IMR-90 (cell line): ENCODE results near the gene MAFG. TPM values are rescaled to one million over a fixed set of nuclear protein-coding genes. Genes with fewer than 3 reads are reported as not detected.

Source experiments
- ATAC-seq: fragments of 200-7000 bp; cut with Tn5 transposase; 2 replicates; pipeline ENCODE4 v1.9.1; 2020; ENCODE audit warnings: low read depth, mild to moderate bottlenecking, moderate library complexity
- BruUV-seq: library from RNA; stranded (reverse); fragments of 400-500 nt; replicated peaks from 2 replicates; lab custom pipeline; 2021; lab: Mats Ljungman, UMichigan
- CTCF ChIA-PET: fragments of 300-600 bp; formaldehyde crosslinking; extraction: SDS; loops from one replicate; lab custom pipeline; 2021; ENCODE audit warnings: antibody characterized with exemption; lab: Yijun Ruan, JAX
- POLR2A ChIA-PET: fragments of 300-600 bp; sonication (Branson Sonifier 250); formaldehyde crosslinking; loops from one replicate; lab custom pipeline; 2022; ENCODE audit warnings: antibody characterized with exemption; ENCODE audit not compliant: unreplicated experiment; lab: Charles Lee
- DNase-seq: peaks from one replicate; pipeline ENCODE4 v3.0.0; 2013
- H2AFZ ChIP-seq: replicated peaks from 2 replicates; pipeline ENCODE3; 2013; ENCODE audit warnings: low read length, mild to moderate bottlenecking; ENCODE audit not compliant: poor library complexity
- H2AK5ac ChIP-seq: 2 replicates; pipeline ENCODE4 v1.6.1; 2013; ENCODE audit warnings: low read depth, low read length, inconsistent platforms
- H2AK9ac ChIP-seq: replicated peaks from 2 replicates; pipeline ENCODE3; 2013; ENCODE audit warnings: mild to moderate bottlenecking, low read depth, low read length, moderate library complexity; ENCODE audit not compliant: poor library complexity
- H2BK120ac ChIP-seq: 2 replicates; pipeline ENCODE4 v1.6.1; 2013; ENCODE audit warnings: low read depth, low read length, inconsistent platforms
- H2BK15ac ChIP-seq: 3 replicates; pipeline ENCODE4 v1.6.1; 2013; ENCODE audit warnings: low read depth, low read length, inconsistent platforms
- H2BK20ac ChIP-seq: 2 replicates; pipeline ENCODE4 v1.6.1; 2013; ENCODE audit warnings: low read depth, mild to moderate bottlenecking, inconsistent platforms, low read length, moderate library complexity
- H2BK5ac ChIP-seq: 2 replicates; pipeline ENCODE4 v1.6.1; 2013; ENCODE audit warnings: mild to moderate bottlenecking, low read depth, low read length, inconsistent platforms; ENCODE audit not compliant: poor library complexity, severe bottlenecking
- H3K14ac ChIP-seq: replicated peaks from 2 replicates; pipeline ENCODE4 v1.6.1; 2013; ENCODE audit warnings: low read depth, low read length, inconsistent platforms
- H3K18ac ChIP-seq: 2 replicates; pipeline ENCODE4 v1.6.1; 2013; ENCODE audit warnings: low read depth, low read length, control low read depth
- H3K23ac ChIP-seq: 2 replicates; pipeline ENCODE4 v1.6.1; 2013; ENCODE audit warnings: low read depth, low read length, inconsistent platforms
- H3K27ac ChIP-seq: 2 replicates; pipeline ENCODE4 v1.5.1; 2013; ENCODE audit warnings: mild to moderate bottlenecking, control low read depth, low read length; ENCODE audit not compliant: insufficient read depth
- H3K27me3 ChIP-seq: 2 replicates; pipeline ENCODE4 v1.6.1; 2013; ENCODE audit warnings: low read length; ENCODE audit not compliant: control insufficient read depth, insufficient read depth
- H3K36me3 ChIP-seq: 2 replicates; pipeline ENCODE4 v1.6.1; 2013; ENCODE audit warnings: low read length, mixed read lengths; ENCODE audit not compliant: control insufficient read depth, insufficient read depth
- H3K4ac ChIP-seq: 2 replicates; pipeline ENCODE4 v1.6.1; 2013; ENCODE audit warnings: low read depth, low read length, inconsistent platforms
- H3K4me1 ChIP-seq: 2 replicates; pipeline ENCODE4 v1.6.1; 2013; ENCODE audit warnings: low read length, mixed read lengths; ENCODE audit not compliant: control insufficient read depth, insufficient read depth
- H3K4me2 ChIP-seq: 2 replicates; pipeline ENCODE4 v1.6.1; 2013; ENCODE audit warnings: low read depth, mild to moderate bottlenecking, control low read depth, low read length, moderate library complexity
- H3K4me3 ChIP-seq: 2 replicates; pipeline ENCODE4 v1.5.1; 2013; ENCODE audit warnings: low read depth, mild to moderate bottlenecking, control low read depth, low read length, moderate library complexity; ENCODE audit not compliant: insufficient read depth
- H3K56ac ChIP-seq: 2 replicates; pipeline ENCODE4 v1.6.1; 2013; ENCODE audit warnings: low read length, inconsistent platforms; ENCODE audit not compliant: insufficient read depth; ENCODE audit errors: extremely low read depth
- H3K79me1 ChIP-seq, 2 experiments: 2 replicates each; pipeline ENCODE4 v1.6.1; 2013; ENCODE audit warnings: low read length in 2 of 2, inconsistent platforms in 1 of 2, low read depth in 1 of 2
- H3K9ac ChIP-seq: 2 replicates; pipeline ENCODE4 v1.6.1; 2013; ENCODE audit warnings: low read depth, low read length, control low read depth
- H3K9me1 ChIP-seq: 2 replicates; pipeline ENCODE4 v1.6.1; 2013; ENCODE audit warnings: low read length, inconsistent platforms; ENCODE audit not compliant: insufficient read depth
- H3K9me3 ChIP-seq: 2 replicates; pipeline ENCODE4 v1.6.1; 2013; ENCODE audit warnings: low read length; ENCODE audit not compliant: control insufficient read depth, insufficient read depth
- H4K20me1 ChIP-seq: 2 replicates; pipeline ENCODE4 v1.6.1; 2013; ENCODE audit warnings: low read length, inconsistent platforms; ENCODE audit not compliant: insufficient read depth
- H4K5ac ChIP-seq: 2 replicates; pipeline ENCODE4 v1.6.1; 2013; ENCODE audit warnings: mild to moderate bottlenecking, low read depth, low read length, control low read depth
- H4K8ac ChIP-seq, 2 experiments: 2 replicates each; pipeline ENCODE4 v1.6.1; 2013; ENCODE audit warnings: low read depth in 2 of 2, low read length in 2 of 2, control low read depth in 1 of 2, inconsistent platforms in 1 of 2
- H4K91ac ChIP-seq: 2 replicates; pipeline ENCODE4 v1.6.1; 2013; ENCODE audit warnings: low read depth, low read length, inconsistent platforms; ENCODE audit not compliant: insufficient read depth
- BHLHE40 ChIP-seq: fragments of 150-350 bp; IDR thresholded peaks from 2 replicates; pipeline ENCODE4 v1.6.1; 2016; ENCODE audit warnings: mild to moderate bottlenecking, low read depth, low read length
- CEBPB ChIP-seq: IDR thresholded peaks from 2 replicates; pipeline ENCODE4 v1.6.1; 2012; ENCODE audit warnings: low read depth, low read length, improper control_type of control experiment
- CHD1 ChIP-seq: IDR thresholded peaks from 2 replicates; pipeline ENCODE4 v1.6.1; 2012; ENCODE audit warnings: low read depth, low read length, improper control_type of control experiment
- FOS ChIP-seq: fragments of 150-350 bp; IDR thresholded peaks from 2 replicates; pipeline ENCODE4 v1.6.1; 2016; ENCODE audit warnings: low read depth, low read length
- MAFK ChIP-seq: IDR thresholded peaks from 2 replicates; pipeline ENCODE4 v1.6.1; 2012; ENCODE audit warnings: low read depth, low read length, improper control_type of control experiment
- MAZ ChIP-seq: IDR thresholded peaks from 2 replicates; pipeline ENCODE4 v1.6.1; 2012; ENCODE audit warnings: low read depth, mild to moderate bottlenecking, low read length, improper control_type of control experiment, moderate library complexity, borderline replicate concordance
- MXI1 ChIP-seq: IDR thresholded peaks from 2 replicates; pipeline ENCODE4 v1.6.1; 2012; ENCODE audit warnings: low read depth, mild to moderate bottlenecking, low read length, moderate library complexity, borderline replicate concordance
- NFE2L2 ChIP-seq: fragments of 150-350 bp; IDR thresholded peaks from 2 replicates; pipeline ENCODE4 v1.6.1; 2016; ENCODE audit warnings: low read depth, mild to moderate bottlenecking, low read length
- POLR2A ChIP-seq: IDR thresholded peaks from 2 replicates; pipeline ENCODE4 v1.6.1; 2012; ENCODE audit warnings: mild to moderate bottlenecking, low read depth, low read length
- RAD21 ChIP-seq: IDR thresholded peaks from 2 replicates; pipeline ENCODE4 v1.6.1; 2012; ENCODE audit warnings: low read length, improper control_type of control experiment
- RCOR1 ChIP-seq: IDR thresholded peaks from 2 replicates; pipeline ENCODE4 v1.6.1; 2012; ENCODE audit warnings: mild to moderate bottlenecking, low read length, improper control_type of control experiment; ENCODE audit not compliant: insufficient replicate concordance
- RFX5 ChIP-seq: IDR thresholded peaks from 2 replicates; pipeline ENCODE4 v1.8.0; 2012; ENCODE audit warnings: low read depth, mild to moderate bottlenecking, low read length, moderate library complexity
- SMC3 ChIP-seq: fragments of 150-350 bp; IDR thresholded peaks from 2 replicates; pipeline ENCODE4 v1.6.1; 2016; ENCODE audit warnings: low read depth, mild to moderate bottlenecking, antibody characterized with exemption, low read length, moderate library complexity
- USF2 ChIP-seq: fragments of 150-350 bp; IDR thresholded peaks from 2 replicates; pipeline ENCODE4 v1.6.1; 2017; ENCODE audit warnings: mild to moderate bottlenecking, antibody characterized with exemption, low read length, low read depth
- WGBS, 2 experiments: methylation state at CpG; one replicate each; pipeline versions ENCODE4 v1.1.5 to v1.1.7; 2013; ENCODE audit warnings: missing lambda C conversion rate in 2 of 2; ENCODE audit not compliant: insufficient read length in 1 of 2; ENCODE audit errors: extremely low coverage in 2 of 2; 5-methylcytosine and 5-hydroxymethylcytosine counted together
- dilution Hi-C: fragments of 300-500 bp; cut with HindIII; formaldehyde crosslinking; loops from one replicate; pipeline ENCODE4 v1.14.3; 2018; ENCODE audit warnings: low sequenced_read_pairs; ENCODE audit not compliant: unreplicated experiment
- in situ Hi-C: fragments of 300-500 bp; cut with MboI; formaldehyde crosslinking; loops from 3 replicates; pipeline ENCODE4 v1.14.3; 2019; ENCODE audit warnings: low sequenced_read_pairs, inconsistent platforms, mixed read lengths
- intact Hi-C: fragments of 100-400 bp; cut with micrococcal nuclease; formaldehyde crosslinking; loops from 2 replicates; pipeline ENCODE4 v1.10.0; 2022
- polyA plus RNA-seq, 3 experiments: library from polyadenylated mRNA; depleted of rRNA; stranded (reverse); fragments of >200 nt; gene quantifications; 2 replicates each; pipeline ENCODE4 v1.2.3, GENCODE V29; 2012; ENCODE audit warnings: low replicate concordance in 1 of 3
- total RNA-seq: library from RNA; depleted of rRNA; stranded (reverse); fragments of >200 nt; gene quantifications from 2 replicates; pipeline ENCODE4 v1.2.3, GENCODE V29; 2012
- TF ChIP-seq, protein P1 (sequence below): fragments of 150-350 bp; IDR thresholded peaks from 2 replicates; pipeline ENCODE4 v1.6.1; 2016; ENCODE audit warnings: low read depth, mild to moderate bottlenecking, low read length, moderate library complexity, borderline replicate concordance
- TF ChIP-seq, protein P2 (sequence below): conservative IDR thresholded peaks from 2 replicates; pipeline ENCODE4 v1.5.1; 2012; ENCODE audit warnings: mild to moderate bottlenecking, low read depth, low read length, improper control_type of control experiment

MAFG gene
- total and polyA plus RNA-seq, 2 of the 4 experiments (the other 2 are of a cell fraction) = 6.1 to 15.4 TPM

- WGBS, 2 experiments = 96% methylated on average over 18 of the region's 31 CpGs; no CpG with 5 or more reads in 1 of the 2 experiments
- peaks cover 16% of the 10 kb centered on the region; the same call in 1 of the 2 replicates for H3K9me1 ChIP-seq
- no peak overlapping the region for H3K23ac ChIP-seq
- no peak overlapping the region for H3K4me2 ChIP-seq
- no TSS peak for BruUV-seq
- no peak overlapping the region for H3K14ac ChIP-seq
- in situ Hi-C loops (no loop called here), intact Hi-C loops (no loop called here), dilution Hi-C loops (no loop called here)
- no peak overlapping the region for H2BK15ac ChIP-seq
- ATAC-seq = no peak
- no peak overlapping the region for H4K5ac ChIP-seq
- H2BK120ac ChIP-seq = no peak overlapping the region
- H2AFZ ChIP-seq = no peak overlapping the region
- ChIA-PET POLR2A (no interaction called here), CTCF (interaction anchor here (0.5 kb wide), 1 partner anchor 21 kb away, joined by 3 read pairs; no protein-coding TSS in a partner anchor)
- TF ChIP-seq RAD21 = no peak
- no peak for TF ChIP-seq RCOR1
- TF ChIP-seq BHLHE40 = no peak
- no peak for TF ChIP-seq NFE2L2
- no peak for TF ChIP-seq MXI1
- no peak for TF ChIP-seq RFX5
- TF ChIP-seq POLR2A = no peak
- no peak for TF ChIP-seq FOS
- TF ChIP-seq CHD1 = no peak
- TF ChIP-seq USF2 = no peak
- TF ChIP-seq CEBPB = no peak
- no peak for TF ChIP-seq MAFK
- no peak for TF ChIP-seq MAZ
- TF ChIP-seq SMC3 = no peak
- TF ChIP-seq, protein P1, sequence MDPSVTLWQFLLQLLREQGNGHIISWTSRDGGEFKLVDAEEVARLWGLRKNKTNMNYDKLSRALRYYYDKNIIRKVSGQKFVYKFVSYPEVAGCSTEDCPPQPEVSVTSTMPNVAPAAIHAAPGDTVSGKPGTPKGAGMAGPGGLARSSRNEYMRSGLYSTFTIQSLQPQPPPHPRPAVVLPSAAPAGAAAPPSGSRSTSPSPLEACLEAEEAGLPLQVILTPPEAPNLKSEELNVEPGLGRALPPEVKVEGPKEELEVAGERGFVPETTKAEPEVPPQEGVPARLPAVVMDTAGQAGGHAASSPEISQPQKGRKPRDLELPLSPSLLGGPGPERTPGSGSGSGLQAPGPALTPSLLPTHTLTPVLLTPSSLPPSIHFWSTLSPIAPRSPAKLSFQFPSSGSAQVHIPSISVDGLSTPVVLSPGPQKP = no peak
- TF ChIP-seq, protein P2, sequence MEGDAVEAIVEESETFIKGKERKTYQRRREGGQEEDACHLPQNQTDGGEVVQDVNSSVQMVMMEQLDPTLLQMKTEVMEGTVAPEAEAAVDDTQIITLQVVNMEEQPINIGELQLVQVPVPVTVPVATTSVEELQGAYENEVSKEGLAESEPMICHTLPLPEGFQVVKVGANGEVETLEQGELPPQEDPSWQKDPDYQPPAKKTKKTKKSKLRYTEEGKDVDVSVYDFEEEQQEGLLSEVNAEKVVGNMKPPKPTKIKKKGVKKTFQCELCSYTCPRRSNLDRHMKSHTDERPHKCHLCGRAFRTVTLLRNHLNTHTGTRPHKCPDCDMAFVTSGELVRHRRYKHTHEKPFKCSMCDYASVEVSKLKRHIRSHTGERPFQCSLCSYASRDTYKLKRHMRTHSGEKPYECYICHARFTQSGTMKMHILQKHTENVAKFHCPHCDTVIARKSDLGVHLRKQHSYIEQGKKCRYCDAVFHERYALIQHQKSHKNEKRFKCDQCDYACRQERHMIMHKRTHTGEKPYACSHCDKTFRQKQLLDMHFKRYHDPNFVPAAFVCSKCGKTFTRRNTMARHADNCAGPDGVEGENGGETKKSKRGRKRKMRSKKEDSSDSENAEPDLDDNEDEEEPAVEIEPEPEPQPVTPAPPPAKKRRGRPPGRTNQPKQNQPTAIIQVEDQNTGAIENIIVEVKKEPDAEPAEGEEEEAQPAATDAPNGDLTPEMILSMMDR = no peak
- H3K4ac ChIP-seq = no peak overlapping the region
- H3K18ac ChIP-seq = no peak overlapping the region
- no peak for DNase-seq
- peaks cover 46% of the 10 kb centered on the region for H4K20me1 ChIP-seq
- H3K36me3 ChIP-seq = peaks cover 40% of the 10 kb centered on the region
- no peak overlapping the region for H2BK5ac ChIP-seq
- no peak overlapping the region for H3K56ac ChIP-seq
- H3K79me1 ChIP-seq = peaks cover 14 to 62% of the 10 kb centered on the region in 2 experiments
- H3K4me3 ChIP-seq = no peak overlapping the region
- H3K27ac ChIP-seq = no peak overlapping the region
- H2AK9ac ChIP-seq = peak overlapping the region; percentile 56
- H2AK5ac ChIP-seq = no peak overlapping the region
- no peak overlapping the region for H4K91ac ChIP-seq
- no peak overlapping the region for H3K9ac ChIP-seq
- H3K4me1 ChIP-seq = peaks cover 13% of the 10 kb centered on the region
- no peaks in the 10 kb centered on the region for H3K9me3 ChIP-seq
- no peaks in the 10 kb centered on the region for H3K27me3 ChIP-seq
- H4K8ac ChIP-seq = no peak overlapping the region
- no peak overlapping the region for H2BK20ac ChIP-seq
These were observed 14.0 kb downstream of the MAFG start for GRCh38 chr17:81913394-81914102.
